ENCODE data around the gene PROK1. TPM values are rescaled to one million over a fixed set of nuclear protein-coding genes. Genes with fewer than 3 reads are reported as not detected.

The PROK1 gene
- total RNA-seq, 6 donors from 2014 or later, result 0.33 TPM; not detected in 5

- TF ChIP-seq EP300 (IDR thresholded peaks at IDR 0.05) (no peak), POLR2AphosphoS5 (IDR thresholded peaks at IDR 0.05) (no peak), POLR2A (IDR thresholded peaks at IDR 0.05) (no peak)
- TF ChIP-seq, protein P1, sequence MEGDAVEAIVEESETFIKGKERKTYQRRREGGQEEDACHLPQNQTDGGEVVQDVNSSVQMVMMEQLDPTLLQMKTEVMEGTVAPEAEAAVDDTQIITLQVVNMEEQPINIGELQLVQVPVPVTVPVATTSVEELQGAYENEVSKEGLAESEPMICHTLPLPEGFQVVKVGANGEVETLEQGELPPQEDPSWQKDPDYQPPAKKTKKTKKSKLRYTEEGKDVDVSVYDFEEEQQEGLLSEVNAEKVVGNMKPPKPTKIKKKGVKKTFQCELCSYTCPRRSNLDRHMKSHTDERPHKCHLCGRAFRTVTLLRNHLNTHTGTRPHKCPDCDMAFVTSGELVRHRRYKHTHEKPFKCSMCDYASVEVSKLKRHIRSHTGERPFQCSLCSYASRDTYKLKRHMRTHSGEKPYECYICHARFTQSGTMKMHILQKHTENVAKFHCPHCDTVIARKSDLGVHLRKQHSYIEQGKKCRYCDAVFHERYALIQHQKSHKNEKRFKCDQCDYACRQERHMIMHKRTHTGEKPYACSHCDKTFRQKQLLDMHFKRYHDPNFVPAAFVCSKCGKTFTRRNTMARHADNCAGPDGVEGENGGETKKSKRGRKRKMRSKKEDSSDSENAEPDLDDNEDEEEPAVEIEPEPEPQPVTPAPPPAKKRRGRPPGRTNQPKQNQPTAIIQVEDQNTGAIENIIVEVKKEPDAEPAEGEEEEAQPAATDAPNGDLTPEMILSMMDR (IDR thresholded peaks at IDR 0.05), result no peak
- WGBS, 2 donors, result 52 to 63% methylated on average over 8 of the region's 8 CpGs
- ATAC-seq (ENCODE audit: low FRiP score in 2 of 2) (no peak), DNase-seq (no peak)
- Histone ChIP-seq H3K9me3 (no peaks in the 10 kb centered on the region), H3K4me3 (no peak overlapping the region), H3K4me1 (peaks cover 7 to 19% (median 12%) of the 10 kb centered on the region in 4 donors), H3K27me3 (no peaks in the 10 kb centered on the region), H3K36me3 (no peaks in the 10 kb centered on the region), H3K27ac (no peak overlapping the region)
These were observed 6.4 kb upstream of the PROK1 start for GRCh38 chr1:110444561-110444960.

DNA sequence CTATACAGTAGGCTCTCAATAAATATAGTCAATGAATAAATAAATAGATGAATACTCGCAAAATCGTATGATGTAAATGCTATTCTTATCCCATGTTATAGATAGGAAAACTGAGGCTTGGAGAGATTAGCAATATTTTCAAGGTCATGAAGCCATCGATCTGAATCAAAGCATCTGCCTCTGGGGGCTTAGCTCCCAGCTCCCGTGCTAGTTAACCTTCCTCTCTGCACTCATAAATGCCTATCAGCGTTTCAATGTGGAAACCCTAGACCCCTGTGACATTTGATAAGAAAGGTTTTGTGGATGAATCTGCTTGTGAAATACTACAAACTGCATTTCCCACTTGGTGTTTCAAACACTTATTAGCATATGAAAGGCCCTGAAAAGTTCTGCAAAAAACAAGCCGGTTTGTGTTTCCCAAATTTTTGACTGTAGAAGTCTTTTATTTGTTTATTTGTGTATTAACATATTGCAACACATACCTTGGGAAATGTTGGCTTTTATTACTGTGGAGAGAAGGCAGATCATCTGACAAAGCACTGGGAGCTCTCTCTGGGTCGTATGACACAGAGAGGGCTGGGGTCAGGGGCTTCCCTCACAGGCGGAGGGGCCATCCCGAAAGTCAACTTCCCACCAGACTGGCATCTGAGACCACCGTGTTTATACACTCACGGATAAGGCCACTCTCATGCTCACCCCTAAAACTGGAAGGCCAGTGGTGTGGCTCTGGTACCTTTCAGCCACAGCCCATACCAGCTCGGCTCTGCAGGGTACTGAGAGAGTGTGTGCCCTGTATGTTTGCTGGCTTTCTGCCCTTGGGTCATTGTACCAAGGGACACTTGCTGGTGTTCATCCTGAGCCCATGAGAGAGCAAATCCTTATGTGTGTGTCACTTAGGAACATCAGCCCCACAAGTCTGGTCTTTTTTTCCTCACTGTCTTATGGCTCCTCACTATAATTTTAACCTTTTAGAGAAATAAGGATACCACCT is 993 bp upstream of the PROK1 start:
- no peaks in the 10 kb centered on the region for H3K9me3 ChIP-seq
- H3K27me3 ChIP-seq, result no peaks in the 10 kb centered on the region
- no peaks in the 10 kb centered on the region for H3K36me3 ChIP-seq
- H3K4me1 ChIP-seq, result no peaks in the 10 kb centered on the region
- no peak for TF ChIP-seq EP300 (IDR thresholded peaks at IDR 0.05)
- H3K27ac ChIP-seq, result no peak overlapping the region
- DNase-seq (no peak), ATAC-seq (ENCODE audit: low FRiP score in 2 of 2) (no peak)
- WGBS, 2 donors, result 42 to 56% methylated on average over 10 to 12 of the region's 12 CpGs
- no peak overlapping the region for H3K4me3 ChIP-seq

GRCh38 chr1:110452330-110452729 is 1.4 kb downstream of the PROK1 start:
- DNase-seq (no peak), ATAC-seq (ENCODE audit: low FRiP score in 2 of 2) (no peak)
- Histone ChIP-seq H3K4me3 (no peak overlapping the region), H3K36me3 (no peaks in the 10 kb centered on the region), H3K27ac (no peak overlapping the region), H3K4me1 (no peaks in the 10 kb centered on the region), H3K9me3 (no peaks in the 10 kb centered on the region), H3K27me3 (no peaks in the 10 kb centered on the region)
- TF ChIP-seq EP300 (IDR thresholded peaks at IDR 0.05), result no peak
- WGBS, 2 donors, result 56 to 59% methylated on average over 7 of the region's 7 CpGs

GRCh38 chr1:110453829-110454228 is 2.9 kb downstream of the PROK1 start:
- no peaks in the 10 kb centered on the region for H3K36me3 ChIP-seq
- no peaks in the 10 kb centered on the region for H3K4me1 ChIP-seq
- H3K9me3 ChIP-seq, result no peaks in the 10 kb centered on the region
- H3K27me3 ChIP-seq, result no peaks in the 10 kb centered on the region
- peak in 1 of 2 donors; percentile 71 for DNase-seq
- H3K27ac ChIP-seq, result no peak overlapping the region
- TF ChIP-seq, protein P1 (IDR thresholded peaks at IDR 0.05), result no peak
- ATAC-seq (ENCODE audit: low FRiP score in 2 of 2), result no peak
- H3K4me3 ChIP-seq, result no peak overlapping the region
- 92 to 93% methylated on average over 5 to 9 of the region's 9 CpGs for WGBS, 2 donors

DNA sequence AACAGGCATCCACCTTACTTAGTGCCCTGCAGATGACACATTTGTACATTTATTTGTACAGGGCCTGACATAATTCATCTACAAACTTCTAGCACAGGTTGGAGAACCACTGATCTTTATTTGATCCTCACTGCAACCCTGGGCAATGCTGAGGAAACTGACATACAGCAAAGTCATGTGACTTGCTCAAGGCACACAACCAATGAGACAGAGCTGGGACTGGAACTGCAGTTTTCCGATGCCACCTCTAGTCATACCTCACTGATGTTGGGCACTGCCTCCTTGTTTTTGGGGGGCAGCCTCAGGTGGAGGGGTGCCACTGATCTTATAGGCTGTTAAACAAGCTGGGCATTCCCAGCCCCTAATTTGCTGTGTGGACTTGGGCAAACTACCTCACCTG is 3.4 kb downstream of the PROK1 start:
- no peaks in the 10 kb centered on the region for H3K9me3 ChIP-seq
- no peak overlapping the region for H3K27ac ChIP-seq
- DNase-seq (no peak), ATAC-seq (ENCODE audit: low FRiP score in 2 of 2) (no peak)
- 92% methylated on average over 1 of the region's 1 CpG; no CpG with 5 or more reads in 1 of the 2 donors for WGBS, 2 donors
- H3K4me1 ChIP-seq, result no peaks in the 10 kb centered on the region
- H3K4me3 ChIP-seq, result no peak overlapping the region
- H3K36me3 ChIP-seq, result no peaks in the 10 kb centered on the region
- no peaks in the 10 kb centered on the region for H3K27me3 ChIP-seq
- TF ChIP-seq EP300 (IDR thresholded peaks at IDR 0.05) (no peak), POLR2A (IDR thresholded peaks at IDR 0.05) (no peak)

- DNase-seq (no peak), ATAC-seq (ENCODE audit: low FRiP score in 2 of 2) (no peak)
- TF ChIP-seq POLR2AphosphoS5 (IDR thresholded peaks at IDR 0.05), result no peak
- no peak for TF ChIP-seq POLR2A (IDR thresholded peaks at IDR 0.05)
- TF ChIP-seq, protein P1 (IDR thresholded peaks at IDR 0.05), result no peak
- no peak for TF ChIP-seq EP300 (IDR thresholded peaks at IDR 0.05)
- H3K27me3 ChIP-seq, result no peaks in the 10 kb centered on the region
- H3K27ac ChIP-seq, result no peak overlapping the region
- no peaks in the 10 kb centered on the region for H3K36me3 ChIP-seq
- 68 to 88% methylated on average over 8 of the region's 8 CpGs for WGBS, 2 donors
- no peaks in the 10 kb centered on the region for H3K9me3 ChIP-seq
- no peaks in the 10 kb centered on the region for H3K4me1 ChIP-seq
- H3K4me3 ChIP-seq, result no peak overlapping the region
These were observed 4.2 kb downstream of the PROK1 start for GRCh38 chr1:110455151-110455550.
